GM12875 (cell line): ENCODE data around the gene PBRM1.

ENCODE experiments used
- H3K4me3 ChIP-seq: one replicate; pipeline ENCODE4 v1.5.1; 2011; ENCODE audit warnings: low read depth, low read length, control low read depth
- TF ChIP-seq, protein P1 (sequence below): IDR thresholded peaks from 2 replicates; pipeline ENCODE4 v1.5.1; 2011; ENCODE audit warnings: low read depth, mild to moderate bottlenecking, control low read depth, inconsistent platforms, low read length, moderate library complexity, borderline replicate concordance; ENCODE audit not compliant: insufficient read depth

PBRM1 gene

DNA sequence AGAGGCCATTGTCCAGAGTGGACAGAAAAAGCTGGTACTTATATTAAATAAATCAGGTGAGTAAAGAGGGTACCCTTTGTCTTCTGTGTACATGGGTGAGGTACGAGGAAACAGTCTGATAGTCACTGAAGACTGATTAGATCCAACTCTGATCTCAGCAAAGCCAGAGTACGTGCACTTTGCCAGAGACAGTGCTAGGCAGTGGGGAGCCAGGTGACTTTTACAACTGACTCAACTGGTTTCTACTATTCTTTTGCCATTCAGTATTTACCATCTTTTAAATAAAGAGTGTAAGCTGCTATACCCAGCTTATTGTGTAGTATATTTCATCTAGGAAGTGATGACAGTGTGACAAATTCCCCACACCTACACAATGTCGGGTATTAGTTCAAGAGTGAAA, 3.4 kb upstream of the PBRM1 start:
- TF ChIP-seq, protein P1, sequence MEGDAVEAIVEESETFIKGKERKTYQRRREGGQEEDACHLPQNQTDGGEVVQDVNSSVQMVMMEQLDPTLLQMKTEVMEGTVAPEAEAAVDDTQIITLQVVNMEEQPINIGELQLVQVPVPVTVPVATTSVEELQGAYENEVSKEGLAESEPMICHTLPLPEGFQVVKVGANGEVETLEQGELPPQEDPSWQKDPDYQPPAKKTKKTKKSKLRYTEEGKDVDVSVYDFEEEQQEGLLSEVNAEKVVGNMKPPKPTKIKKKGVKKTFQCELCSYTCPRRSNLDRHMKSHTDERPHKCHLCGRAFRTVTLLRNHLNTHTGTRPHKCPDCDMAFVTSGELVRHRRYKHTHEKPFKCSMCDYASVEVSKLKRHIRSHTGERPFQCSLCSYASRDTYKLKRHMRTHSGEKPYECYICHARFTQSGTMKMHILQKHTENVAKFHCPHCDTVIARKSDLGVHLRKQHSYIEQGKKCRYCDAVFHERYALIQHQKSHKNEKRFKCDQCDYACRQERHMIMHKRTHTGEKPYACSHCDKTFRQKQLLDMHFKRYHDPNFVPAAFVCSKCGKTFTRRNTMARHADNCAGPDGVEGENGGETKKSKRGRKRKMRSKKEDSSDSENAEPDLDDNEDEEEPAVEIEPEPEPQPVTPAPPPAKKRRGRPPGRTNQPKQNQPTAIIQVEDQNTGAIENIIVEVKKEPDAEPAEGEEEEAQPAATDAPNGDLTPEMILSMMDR: no peak
- H3K4me3 ChIP-seq: no peak overlapping the region

DNA sequence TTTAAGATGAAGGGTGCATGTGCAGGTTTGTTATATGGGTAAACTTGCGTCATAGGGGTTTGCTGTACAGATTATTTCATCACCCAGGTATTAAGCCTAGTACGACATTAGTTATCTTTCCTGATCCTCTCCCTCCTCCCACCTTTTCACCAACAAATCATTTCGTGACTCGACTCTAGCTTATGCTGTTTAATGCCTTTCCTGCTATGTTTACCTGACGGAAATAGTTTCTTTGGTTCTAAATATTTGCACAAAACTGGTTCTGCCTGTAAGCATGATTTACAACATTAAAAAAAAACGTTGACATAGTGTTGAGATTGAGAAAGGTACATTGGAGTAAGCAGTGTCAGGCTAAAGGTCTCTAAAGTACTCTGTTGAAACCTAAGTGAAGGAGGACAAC, 2.6 kb upstream of the PBRM1 start:
- TF ChIP-seq, protein P1: no peak

GRCh38 chr3:52685285-52685708, 416 bp downstream of the PBRM1 start:
- TF ChIP-seq, protein P1: no peak
- peak overlapping the region; percentile 96 for H3K4me3 ChIP-seq

More for the DNA sequence above, 2.6 kb upstream of the PBRM1 start:
- no peak overlapping the region for H3K4me3 ChIP-seq

DNA sequence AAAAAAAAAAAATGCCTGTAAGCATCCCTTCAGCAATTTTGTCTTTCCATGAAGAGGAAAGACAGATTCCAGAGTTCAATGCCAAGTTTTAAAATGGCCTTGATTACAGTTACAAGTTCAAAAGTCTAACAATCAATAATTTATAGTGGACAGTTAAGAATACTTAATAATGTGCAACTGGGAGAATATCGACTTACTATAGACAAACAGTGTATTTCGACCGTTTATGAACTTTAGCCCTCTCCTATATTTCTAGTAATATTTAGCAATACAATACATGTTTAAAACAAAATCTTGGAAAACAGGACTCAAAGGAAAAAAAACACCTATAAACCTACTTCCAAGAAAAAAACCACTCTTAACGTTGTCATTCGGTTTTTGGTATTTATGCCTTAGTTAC, 1.5 kb downstream of the PBRM1 start:
- H3K4me3 ChIP-seq: no peak overlapping the region
- TF ChIP-seq, protein P1: no peak

DNA sequence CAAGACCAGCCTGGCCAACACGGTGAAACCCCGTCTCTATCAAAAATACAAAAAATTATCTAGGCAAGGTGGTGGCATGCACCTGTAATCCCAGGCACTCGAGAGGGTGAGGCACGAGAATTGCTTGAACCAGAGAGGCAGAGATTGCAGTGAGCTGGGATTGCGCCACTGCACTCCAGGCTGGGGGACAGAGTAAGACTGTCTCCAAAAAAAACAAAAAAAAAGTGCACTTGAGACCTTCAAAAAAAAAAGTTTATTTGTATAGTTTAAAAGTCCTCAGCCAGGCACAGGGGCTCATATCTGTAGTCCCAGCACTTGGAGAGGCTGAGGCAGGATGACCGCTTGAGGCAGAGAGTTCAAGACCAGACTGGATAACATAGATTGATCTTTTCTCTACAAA, 2.1 kb downstream of the PBRM1 start:
- no peak overlapping the region for H3K4me3 ChIP-seq
- TF ChIP-seq, protein P1: no peak

DNA sequence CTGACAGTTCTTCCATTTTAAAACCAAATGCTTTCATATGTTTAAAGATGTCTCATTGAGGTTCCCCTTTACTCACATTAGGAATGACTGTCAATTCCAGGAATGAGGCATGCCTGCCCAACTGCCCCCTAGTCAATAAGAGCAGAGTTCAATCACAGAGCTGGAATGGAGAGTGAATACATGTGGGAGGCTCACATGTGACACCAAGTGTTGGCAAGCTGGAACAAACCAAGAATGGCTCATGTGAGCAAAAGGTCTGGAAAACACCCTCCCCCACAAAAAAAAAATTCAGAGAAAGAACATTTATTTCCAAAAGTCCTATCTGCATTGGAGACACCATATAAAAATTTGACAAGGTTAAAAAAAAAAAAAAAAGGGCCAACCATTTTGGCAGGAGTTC, 3.7 kb downstream of the PBRM1 start:
- TF ChIP-seq, protein P1: no peak
- no peak overlapping the region for H3K4me3 ChIP-seq

- H3K4me3 ChIP-seq: no peak overlapping the region
- TF ChIP-seq, protein P1: no peak
These were observed 4.1 kb downstream of the PBRM1 start for GRCh38 chr3:52681596-52681995.
